ENCODE results near the gene PPP2R3C. TPM values are rescaled to one million over a fixed set of nuclear protein-coding genes. Genes with fewer than 3 reads are reported as not detected.

The PPP2R3C gene
- 25.2 to 30.0 TPM (median 29.1 TPM) in 5 replicates for total RNA-seq (2022; extraction: Qiagen RNA extraction)

GRCh38 chr14:35121887-35122695 lies at the start of gene PPP2R3C, which contains the start of gene PRORP:
Gene PPP2R3C, minus strand, starts transcription at chr14:35121990. Its CDS starts 31 bp downstream, at chr14:35121959.
Gene PRORP, plus strand, starts transcription at chr14:35122552. Its CDS starts 694 bp downstream, at chr14:35123246.

GRCh38 chr14:35046048-35046750 lies 75.6 kb downstream of the PPP2R3C start, which contains the start of gene FAM177A1:
Gene FAM177A1, plus strand, starts transcription at chr14:35046272. Its CDS starts 192 bp downstream, at chr14:35046464.

Other genes starting within 250 kb of the PPP2R3C start
- 23.8 to 31.5 TPM (median 27.6 TPM) in 5 replicates for gene BAZ1A, start 246.6 kb downstream of the PPP2R3C start, total RNA-seq (2022; extraction: Qiagen RNA extraction)
- 55.7 to 68.2 TPM (median 56.3 TPM) in 5 replicates for gene SRP54, start 139.0 kb downstream of the PPP2R3C start, total RNA-seq (2022; extraction: Qiagen RNA extraction)
- 102 to 118 TPM (median 110 TPM) in 5 replicates for gene FAM177A1, start 75.7 kb downstream of the PPP2R3C start, total RNA-seq (2022; extraction: Qiagen RNA extraction)
- gene PRORP, start 562 bp upstream of the PPP2R3C start, total RNA-seq (2022; extraction: Qiagen RNA extraction), result 32.2 to 39.1 TPM (median 38.0 TPM) in 5 replicates
- gene PSMA6, start 170.4 kb upstream of the PPP2R3C start, total RNA-seq (2022; extraction: Qiagen RNA extraction), result 270 to 317 TPM (median 276 TPM) in 5 replicates